ENCODE data around the gene PLXDC2. TPM values are rescaled to one million over a fixed set of nuclear protein-coding genes. Genes with fewer than 3 reads are reported as not detected.

The PLXDC2 gene
- total RNA-seq, 1 experiment from 2014 or later = 0.76 TPM

DNA sequence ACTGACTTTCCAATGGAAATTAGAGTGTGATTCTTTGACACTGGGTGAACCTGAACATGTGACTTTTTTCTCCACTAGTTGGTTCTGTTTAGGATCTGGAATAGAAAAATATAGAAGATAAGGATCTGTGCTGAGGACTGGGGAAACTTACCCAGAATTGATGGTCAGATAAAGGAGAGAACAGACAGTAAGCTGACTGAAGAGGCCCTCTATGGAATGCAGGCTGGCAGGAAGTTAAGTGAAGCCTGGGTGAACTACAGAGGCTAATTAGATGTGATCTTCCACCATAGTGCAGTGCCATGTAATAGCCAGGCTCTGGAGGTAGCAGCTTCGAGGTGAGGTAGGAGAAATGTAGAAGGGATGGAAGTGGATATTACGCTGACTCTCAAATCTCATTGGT, 455.3 kb downstream of the PLXDC2 start:
- DNase-seq (ENCODE audit: low spot score) = no peak

DNA sequence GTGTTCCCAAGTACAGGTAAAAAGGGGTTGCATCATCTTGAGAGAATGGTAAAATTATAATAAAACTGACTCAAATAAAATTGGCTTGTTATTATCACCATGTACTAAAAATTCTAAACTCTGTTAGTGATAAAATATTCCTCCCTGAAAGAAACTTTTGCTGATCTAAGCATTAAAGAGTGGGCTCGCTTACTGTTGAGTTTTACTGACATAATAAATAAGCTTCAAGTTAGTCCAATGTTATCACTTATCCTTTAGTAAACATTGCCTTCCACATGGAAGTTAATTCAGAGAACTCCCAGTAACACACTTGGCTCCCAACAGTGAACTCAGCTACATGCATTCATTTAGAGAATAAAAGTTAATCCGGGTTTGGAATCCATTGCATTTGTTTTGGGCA, 456.4 kb downstream of the PLXDC2 start:
- DNase-seq (ENCODE audit: low spot score) = no peak

DNA sequence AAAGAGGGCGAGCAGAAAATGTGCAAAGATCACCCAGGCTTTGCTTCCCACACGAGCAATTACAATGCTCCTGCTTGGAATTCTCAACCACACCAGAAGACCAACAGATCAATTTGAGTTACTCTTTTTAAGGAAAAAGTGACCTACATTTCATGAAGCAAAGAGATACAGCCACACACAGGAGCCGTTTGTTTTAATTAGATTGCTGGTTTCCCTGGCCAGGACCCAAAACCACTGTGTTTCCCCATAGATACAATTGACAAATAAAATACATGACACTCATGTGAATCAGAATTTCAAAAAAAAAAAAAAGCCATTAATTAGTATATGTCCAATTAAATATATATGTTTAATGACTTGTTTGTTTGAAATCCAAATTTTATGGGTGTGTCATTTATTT, 458.3 kb downstream of the PLXDC2 start:
- no peak for DNase-seq (ENCODE audit: low spot score)

DNA sequence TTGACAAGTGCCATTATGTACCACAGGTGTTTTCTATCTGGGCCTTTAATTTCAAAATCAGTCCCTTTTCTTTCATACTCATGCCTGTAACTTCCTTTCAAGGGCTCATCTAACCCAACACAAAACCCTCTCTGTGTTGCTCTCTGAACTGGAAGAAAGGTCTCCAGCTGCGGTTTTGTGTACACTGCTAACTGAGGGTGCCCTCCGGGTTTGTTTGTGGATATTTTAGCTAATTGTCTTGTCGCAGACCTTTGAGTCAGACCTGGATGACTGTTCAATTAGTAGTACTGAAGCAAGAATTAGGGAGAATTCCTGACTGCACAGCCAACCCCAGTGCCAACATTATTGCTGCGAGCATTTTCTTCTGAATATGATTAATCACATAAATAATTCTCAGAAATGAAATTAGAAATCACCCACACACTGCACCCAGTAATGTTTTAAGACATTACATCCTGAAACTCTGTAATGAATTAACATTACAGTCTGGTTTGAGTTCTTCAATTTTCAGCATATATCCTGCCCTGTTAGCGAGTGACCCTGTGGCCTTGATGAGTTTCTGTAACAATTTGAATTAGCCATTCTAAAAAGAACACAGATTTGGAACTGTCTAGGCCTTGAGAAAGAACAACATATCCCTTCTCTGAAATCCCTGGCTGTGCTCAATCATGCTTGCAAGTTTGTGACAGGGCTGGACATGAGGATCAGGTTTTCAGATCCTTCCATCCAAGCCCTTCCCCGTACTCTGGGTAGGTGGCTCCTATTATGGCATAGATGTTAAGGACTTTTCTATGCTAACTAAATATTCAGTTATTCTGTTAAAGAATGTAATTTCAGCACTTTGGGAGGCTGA, 460.1 kb downstream of the PLXDC2 start:
- DNase-seq (ENCODE audit: low spot score) = no peak

DNA sequence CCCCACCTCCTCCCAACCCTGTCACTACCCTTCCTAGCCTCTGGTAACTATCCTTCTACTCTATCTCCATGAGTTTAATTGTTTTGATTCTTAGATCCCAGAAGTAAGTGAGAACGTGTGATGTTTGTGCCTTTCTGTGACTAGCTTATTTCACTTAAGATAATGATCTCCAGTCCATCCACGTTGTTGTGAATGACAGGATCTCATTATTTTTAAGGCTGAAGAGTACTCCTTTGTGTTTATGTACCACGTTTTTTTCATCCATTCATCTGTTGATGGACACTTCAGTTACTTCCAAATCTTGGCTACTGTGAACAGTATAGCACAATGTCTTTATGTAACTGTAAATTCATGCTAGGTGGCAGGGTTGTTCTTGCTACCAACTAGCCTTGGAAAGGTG, 461.6 kb downstream of the PLXDC2 start:
- DNase-seq (ENCODE audit: low spot score) = no peak

DNA sequence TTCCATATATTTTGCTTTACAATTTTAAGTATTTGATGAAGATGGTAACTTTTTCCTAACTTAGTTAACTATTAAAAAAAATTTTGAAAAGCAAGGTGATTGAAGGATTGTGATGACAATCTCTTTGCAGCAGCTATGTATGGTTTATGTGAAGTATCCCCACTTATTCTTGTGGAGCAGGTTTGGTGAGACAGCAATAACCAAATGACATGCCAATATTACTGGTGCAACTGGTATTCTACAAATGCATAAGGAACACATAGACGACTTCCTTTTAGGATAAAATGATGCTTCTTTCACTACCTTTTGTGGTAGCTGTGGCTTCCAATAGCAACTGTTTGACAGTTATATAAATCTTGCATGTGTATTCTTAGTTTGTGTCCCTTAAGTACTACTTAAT, 465.3 kb downstream of the PLXDC2 start:
- DNase-seq (ENCODE audit: low spot score) = no peak

DNA sequence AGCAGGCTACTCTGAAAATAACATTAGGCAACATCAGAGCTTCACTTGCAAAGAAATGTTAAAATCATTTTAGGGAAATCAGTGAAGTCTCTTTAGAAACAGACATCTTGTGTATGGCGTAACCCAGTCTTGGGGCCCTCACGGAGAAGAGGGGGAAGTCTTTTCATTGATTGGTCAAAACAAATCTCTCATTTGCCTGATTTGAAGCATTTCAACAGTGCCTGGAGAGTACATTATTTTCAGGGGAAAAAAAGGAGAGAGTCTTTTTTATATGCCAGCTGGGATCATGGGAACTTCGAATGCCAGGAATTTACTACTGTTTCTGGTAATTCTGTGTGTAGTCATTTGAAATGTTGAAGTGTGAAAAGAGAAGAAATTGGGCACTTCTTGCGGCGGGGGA, 471.4 kb downstream of the PLXDC2 start:
- no peak for DNase-seq (ENCODE audit: low spot score)

DNA sequence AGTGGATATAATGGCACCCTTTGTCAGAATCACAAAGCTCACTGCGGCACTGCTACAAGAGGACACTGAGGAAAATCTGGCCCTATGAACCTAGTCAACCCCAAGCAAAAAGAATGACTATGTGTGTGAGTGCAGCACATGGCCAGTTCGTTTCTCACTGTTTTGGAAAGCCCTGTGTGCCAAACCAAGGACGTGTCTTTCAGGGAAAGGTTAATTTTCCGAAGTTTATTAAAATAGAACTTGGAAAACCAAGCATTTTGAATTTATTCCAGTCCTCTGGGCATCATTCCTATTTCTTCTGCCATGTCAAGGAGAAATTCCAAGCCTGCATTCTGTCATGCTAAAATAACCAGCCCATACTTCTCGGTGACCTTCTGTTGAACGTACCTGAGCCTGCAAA, 471.8 kb downstream of the PLXDC2 start:
- DNase-seq (ENCODE audit: low spot score) = no peak

DNA sequence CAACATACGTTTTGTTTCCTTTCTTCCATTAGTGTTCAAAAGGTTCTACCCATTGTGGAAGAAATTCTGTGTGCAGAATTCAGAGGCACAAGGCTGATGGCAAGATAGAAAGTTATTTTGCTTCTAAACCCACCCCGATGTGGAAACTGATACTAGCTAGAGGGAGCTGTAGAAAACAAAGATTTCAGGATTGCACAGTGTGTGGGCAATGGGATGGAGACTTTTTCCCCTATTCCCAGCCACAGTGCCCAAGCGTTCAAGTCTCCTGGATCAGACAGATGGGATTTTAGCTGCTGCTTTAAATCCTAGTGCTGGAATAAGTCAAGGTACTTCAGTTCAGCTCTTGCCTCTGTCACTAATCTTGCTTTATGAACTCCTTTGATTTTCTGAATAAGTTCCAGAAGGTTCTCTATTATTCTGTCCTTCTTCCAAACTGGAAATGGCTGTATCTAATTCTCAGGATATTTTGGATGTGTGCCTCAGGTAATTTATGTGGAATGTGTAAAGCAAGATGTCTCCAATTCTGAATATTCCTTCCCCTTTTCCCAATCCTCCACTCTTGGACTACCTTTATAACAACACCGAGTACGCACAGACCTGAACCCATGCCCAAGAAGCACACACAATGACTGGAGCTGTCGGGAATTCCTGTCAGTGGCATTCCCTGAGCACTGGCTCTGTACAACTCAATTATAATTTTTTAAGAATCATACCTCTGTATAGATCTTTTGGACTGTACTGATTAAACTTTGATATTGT, 473.0 kb downstream of the PLXDC2 start:
- DNase-seq (ENCODE audit: low spot score) = no peak

DNA sequence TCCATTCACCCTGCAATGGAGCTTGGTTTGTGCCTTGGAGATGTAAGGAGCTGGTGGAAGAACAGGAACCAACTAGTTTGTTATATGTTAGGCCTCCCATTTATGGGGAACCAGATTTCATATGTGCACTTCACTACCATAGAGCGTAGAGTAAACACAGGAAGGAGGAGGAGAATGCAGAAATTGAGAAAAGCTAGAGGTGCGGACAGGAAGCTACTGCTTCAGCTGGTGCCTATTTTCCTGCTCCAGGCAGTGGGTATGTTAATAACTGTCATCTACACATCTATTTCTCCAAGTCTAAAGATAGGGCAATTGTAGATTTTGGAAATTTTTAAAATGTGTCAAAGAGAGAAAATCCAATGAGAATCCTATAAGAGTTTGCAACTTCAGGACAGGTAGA, 482.2 kb downstream of the PLXDC2 start:
- DNase-seq (ENCODE audit: low spot score) = no peak

DNA sequence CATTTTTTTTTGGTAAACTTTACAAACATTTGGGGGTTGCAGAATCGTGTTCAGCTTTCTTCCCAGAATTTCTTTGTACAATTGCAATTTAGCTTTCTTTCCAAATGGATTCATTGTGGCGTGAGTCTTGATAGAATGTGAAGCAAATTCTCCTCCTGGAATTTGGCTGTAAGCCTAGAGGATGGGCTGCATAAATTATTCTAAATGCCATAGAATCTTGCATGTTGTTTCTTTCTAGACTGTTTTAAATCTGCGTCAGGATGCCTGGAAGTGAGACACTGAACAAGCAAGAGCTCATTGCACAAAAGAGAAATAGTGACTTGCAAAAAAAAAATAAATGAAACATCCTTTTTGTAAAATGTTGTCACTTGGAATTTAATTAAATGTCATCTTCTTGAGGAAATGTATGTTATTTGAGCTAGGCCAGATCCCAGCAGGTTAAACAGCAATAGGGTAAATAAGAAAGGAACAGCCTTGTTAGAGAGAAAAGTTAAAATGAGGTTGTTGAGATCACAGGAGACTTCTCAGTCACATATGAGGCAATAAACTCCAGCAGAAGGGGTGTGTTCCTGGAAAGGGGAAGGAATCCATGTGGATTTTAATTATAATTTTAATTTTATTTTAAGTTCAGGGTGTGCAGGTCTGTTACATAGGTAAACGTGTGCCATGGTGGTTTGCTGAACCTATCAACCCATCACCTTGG, 483.0 kb downstream of the PLXDC2 start:
- DNase-seq (ENCODE audit: low spot score) = no peak

DNA sequence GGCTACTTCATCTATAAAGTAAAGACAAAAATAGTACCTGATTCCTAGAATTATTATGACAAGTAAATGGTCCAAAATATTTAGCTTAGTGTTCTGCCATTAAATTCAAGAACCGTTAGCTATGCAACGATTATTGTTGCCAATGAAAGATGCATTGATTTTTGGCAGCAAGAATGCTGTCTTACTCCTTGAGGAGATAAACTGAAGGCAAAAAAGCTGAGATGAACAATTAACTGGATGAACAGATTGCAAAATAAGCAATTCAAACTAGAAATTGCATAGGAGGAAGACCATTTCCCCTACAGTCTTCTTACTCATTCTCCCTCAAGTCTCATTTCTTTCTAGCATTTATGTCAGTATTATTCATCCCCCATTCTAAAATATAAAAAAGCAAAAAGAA, 484.5 kb downstream of the PLXDC2 start:
- no peak for DNase-seq (ENCODE audit: low spot score)

DNA sequence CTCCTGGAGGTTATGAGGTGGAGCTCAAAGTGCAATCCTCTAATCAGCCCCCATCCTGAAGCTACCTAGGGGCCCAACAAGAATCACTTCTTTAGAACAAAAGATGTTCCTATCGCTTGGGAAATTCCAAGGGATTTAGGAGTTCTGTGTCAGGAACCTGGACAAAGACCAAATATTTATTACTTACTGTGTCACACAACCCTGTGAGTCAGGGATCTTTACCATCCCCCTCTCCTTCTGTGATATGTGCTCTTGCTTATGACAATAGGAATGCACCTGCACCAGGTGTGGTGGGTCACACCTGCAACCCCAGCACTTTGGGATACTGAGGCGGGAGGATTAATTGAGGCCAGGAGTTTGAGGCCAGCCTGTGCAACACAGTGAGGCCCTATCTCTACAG, 485.8 kb downstream of the PLXDC2 start:
- no peak for DNase-seq (ENCODE audit: low spot score)

DNA sequence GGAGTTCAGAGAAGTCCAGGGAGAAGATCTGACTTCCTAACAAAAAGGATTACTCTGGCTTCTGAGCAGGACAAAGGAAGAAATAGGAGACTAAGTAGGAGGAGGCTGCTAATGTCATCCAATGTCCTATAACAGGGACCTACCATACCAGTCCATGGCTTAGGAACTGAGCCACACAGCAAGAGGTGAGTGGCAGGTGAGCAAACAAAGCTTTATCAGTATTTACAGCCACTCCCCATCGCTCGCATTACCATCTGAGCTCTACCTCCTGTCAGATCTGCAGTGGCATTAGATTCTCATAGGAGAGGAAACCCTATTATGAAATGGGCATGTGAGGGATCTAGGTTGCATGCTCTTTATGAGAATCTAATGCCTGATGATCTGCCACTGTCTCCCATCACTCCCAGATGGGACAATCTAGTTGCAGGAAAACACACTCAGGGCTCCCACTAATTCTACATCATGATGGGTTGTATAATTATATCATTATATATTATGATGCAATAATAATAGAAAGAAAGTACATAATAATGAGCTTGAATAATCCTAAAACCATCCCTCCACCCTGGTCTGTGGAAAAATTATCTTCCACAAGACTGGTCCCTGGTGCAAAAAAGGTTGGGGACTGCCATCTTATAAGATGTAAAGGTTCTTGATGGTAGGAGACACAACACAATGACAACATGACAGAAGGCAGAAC, 487.4 kb downstream of the PLXDC2 start:
- no peak for DNase-seq (ENCODE audit: low spot score)

DNA sequence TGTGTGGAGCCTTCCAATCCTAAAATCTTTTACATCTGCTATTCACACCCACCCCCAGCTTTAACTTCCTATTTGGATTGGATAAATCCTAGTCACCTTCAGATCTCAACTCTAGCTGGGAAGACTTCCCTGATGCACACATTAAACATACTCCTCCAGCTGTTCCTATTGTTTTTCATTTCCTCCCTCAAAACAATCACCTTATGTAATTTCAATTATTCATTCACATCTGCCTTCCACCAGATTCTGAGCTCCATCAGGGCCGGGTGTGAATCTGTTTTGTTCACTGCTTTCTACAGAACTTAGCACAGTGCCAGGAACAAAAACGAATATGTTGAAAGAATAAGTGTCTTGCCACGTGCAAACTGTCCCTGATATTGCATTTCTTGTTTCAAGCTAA, 497.4 kb downstream of the PLXDC2 start:
- no peak for DNase-seq (ENCODE audit: low spot score)

DNA sequence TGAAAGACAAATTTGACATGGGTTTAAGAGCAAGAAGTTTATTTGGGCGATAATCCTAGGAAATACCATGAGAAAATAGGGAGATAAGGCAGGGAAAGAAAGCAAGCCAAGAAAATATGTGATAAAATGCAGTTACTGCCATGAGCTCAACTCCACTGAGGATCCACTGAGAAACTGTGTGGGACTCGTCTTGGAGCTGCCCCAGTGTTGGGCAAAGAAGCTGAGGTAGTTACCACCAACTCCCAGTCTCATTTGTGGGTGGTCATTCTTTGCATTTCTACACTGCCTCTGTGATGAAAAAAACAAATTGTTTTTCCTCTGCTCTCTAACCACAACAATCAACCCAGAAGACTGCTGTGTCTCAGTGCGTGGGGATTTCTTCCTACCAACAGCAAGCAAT, 498.2 kb downstream of the PLXDC2 start:
- no peak for DNase-seq (ENCODE audit: low spot score)

DNA sequence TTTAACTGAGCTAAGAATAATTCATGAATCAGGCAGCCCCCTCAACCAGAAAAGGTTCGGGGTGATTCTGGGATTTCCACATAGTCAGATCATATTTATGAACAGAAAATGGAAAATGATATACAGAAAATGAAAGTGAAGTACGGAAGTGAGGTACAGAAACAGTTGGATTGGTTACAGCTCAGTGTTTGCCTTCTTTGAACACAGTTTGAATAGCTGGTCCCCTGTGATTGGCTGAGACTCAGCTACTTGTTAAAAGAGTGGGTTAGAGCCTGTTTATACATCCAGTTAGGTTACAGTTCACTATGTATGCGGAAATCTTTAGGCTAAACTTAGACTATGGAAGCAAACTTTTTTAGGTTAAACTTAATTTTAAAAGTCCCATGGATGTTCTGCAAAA, 511.7 kb downstream of the PLXDC2 start:
- no peak for DNase-seq (ENCODE audit: low spot score)

DNA sequence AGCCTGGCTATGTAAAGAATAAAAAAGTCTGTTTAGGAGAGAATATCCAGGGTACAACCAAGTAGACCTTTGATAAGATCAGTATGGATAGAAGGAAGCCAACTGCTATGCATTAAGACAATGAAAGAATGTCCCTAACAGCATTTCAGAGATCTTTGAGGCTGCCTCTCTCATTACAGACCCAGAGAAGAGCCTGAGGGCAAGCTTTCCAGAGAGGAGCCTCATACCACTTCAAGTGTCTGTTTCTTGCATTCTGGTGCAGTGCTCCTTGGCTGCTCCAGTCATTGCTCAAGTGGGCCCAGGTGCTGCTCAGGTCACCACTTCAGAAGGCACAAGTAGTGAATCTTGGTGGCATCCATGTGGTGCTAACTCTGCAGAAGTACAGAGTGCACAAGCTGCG, 514.0 kb downstream of the PLXDC2 start:
- DNase-seq (ENCODE audit: low spot score) = no peak

DNA sequence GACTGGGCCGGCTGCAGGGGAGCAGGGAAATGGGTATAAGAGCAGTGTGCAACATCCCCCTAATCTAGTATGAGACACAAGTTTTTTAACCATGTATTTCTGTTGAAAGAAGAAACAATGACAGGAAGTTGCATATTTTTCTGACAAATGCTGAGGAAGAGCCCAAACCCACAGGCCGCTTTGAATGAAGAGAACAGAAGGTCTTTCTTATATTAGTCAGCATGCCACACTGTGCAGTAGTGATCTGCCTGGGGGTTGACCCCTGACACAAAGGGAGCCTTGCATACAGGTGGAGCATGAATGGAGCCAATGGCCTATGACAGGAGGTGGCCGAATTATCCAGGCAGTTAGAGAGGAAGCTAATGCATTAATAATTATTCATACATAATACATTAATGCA, 518.3 kb downstream of the PLXDC2 start:
- DNase-seq (ENCODE audit: low spot score) = no peak
